A673 (cell line): ENCODE results near the gene KRTAP10-10. TPM values are rescaled to one million over a fixed set of nuclear protein-coding genes. Genes with fewer than 3 reads are reported as not detected.

Experiments
- BruUV-seq: library from RNA; stranded (reverse); fragments of 400-500 nt; replicated peaks from 2 replicates; lab custom pipeline; 2021; lab: Mats Ljungman, UMichigan
- CTCF ChIA-PET: fragments of 300-600 bp; sonication (Branson Sonifier 250); formaldehyde crosslinking; loops from one replicate; lab custom pipeline; 2022; ENCODE audit warnings: antibody characterized with exemption; lab: Charles Lee
- POLR2A ChIA-PET: fragments of 300-600 bp; sonication (Branson Sonifier 250); formaldehyde crosslinking; loops from one replicate; lab custom pipeline; 2022; ENCODE audit warnings: antibody characterized with exemption; ENCODE audit not compliant: low non-redundant PET; lab: Charles Lee
- DNase-seq: peaks from one replicate; pipeline ENCODE4 v3.0.0-alpha.2; 2015; ENCODE audit warnings: low spot score
- H3K27ac ChIP-seq: fragments of 200-600 bp; sonication (generic); 2 replicates; pipeline ENCODE4 v1.5.1; 2016; ENCODE audit warnings: mixed run types, low read depth, mild to moderate bottlenecking, mixed read lengths, antibody characterized with exemption, low read length; ENCODE audit not compliant: poor library complexity, severe bottlenecking
- H3K27me3 ChIP-seq: fragments of 200-600 bp; sonication (generic); replicated peaks from 2 replicates; pipeline ENCODE4 v1.6.1; 2017; ENCODE audit warnings: mixed run types, low read depth, mild to moderate bottlenecking, mixed read lengths, antibody characterized with exemption, low read length; ENCODE audit not compliant: insufficient read depth, poor library complexity
- H3K36me3 ChIP-seq: fragments of 200-600 bp; sonication (generic); 2 replicates; pipeline ENCODE4 v1.6.1; 2016; ENCODE audit warnings: mixed run types, mild to moderate bottlenecking, mixed read lengths, antibody characterized with exemption, low read length; ENCODE audit not compliant: insufficient read depth, poor library complexity, severe bottlenecking
- H3K4me1 ChIP-seq: fragments of 200-600 bp; sonication (generic); 2 replicates; pipeline ENCODE4 v1.6.1; 2017; ENCODE audit warnings: mixed run types, mild to moderate bottlenecking, mixed read lengths, antibody characterized with exemption, low read length; ENCODE audit not compliant: insufficient read depth, poor library complexity, severe bottlenecking
- H3K4me3 ChIP-seq: fragments of 200-600 bp; sonication (generic); 2 replicates; pipeline ENCODE4 v1.5.1; 2016; ENCODE audit warnings: low read depth, mixed run types, mild to moderate bottlenecking, mixed read lengths, low read length; ENCODE audit not compliant: poor library complexity, severe bottlenecking
- H3K9me3 ChIP-seq: fragments of 200-600 bp; sonication (generic); 2 replicates; pipeline ENCODE4 v1.6.1; 2016; ENCODE audit warnings: mixed run types, low read depth, mild to moderate bottlenecking, mixed read lengths, antibody characterized with exemption, low read length; ENCODE audit not compliant: poor library complexity, severe bottlenecking
- EZH2 ChIP-seq: fragments of 200-600 bp; sonication (generic); IDR thresholded peaks from 2 replicates; pipeline ENCODE4 v1.6.1; 2017; ENCODE audit warnings: borderline replicate concordance, low read depth, mild to moderate bottlenecking, mixed read lengths, antibody characterized with exemption, low read length; ENCODE audit not compliant: poor library complexity, severe bottlenecking
- intact Hi-C: fragments of 100-400 bp; cut with micrococcal nuclease; formaldehyde crosslinking; loops from one replicate; pipeline ENCODE4 v1.10.0; 2022; ENCODE audit not compliant: unreplicated experiment
- total RNA-seq: library from RNA; stranded (reverse); gene quantifications from 2 replicates; pipeline ENCODE4 v1.2.3, GENCODE V29; 2021
- TF ChIP-seq, protein P1 (sequence below): fragments of 300-800, 200-600 bp; sonication (generic); conservative IDR thresholded peaks from 2 replicates; pipeline ENCODE4 v1.5.1; 2017; ENCODE audit warnings: low read depth, mild to moderate bottlenecking, antibody characterized with exemption, low read length, moderate library complexity, mixed read lengths

The KRTAP10-10 gene
- total RNA-seq, 1 experiment from 2014 or later, result not detected

DNA sequence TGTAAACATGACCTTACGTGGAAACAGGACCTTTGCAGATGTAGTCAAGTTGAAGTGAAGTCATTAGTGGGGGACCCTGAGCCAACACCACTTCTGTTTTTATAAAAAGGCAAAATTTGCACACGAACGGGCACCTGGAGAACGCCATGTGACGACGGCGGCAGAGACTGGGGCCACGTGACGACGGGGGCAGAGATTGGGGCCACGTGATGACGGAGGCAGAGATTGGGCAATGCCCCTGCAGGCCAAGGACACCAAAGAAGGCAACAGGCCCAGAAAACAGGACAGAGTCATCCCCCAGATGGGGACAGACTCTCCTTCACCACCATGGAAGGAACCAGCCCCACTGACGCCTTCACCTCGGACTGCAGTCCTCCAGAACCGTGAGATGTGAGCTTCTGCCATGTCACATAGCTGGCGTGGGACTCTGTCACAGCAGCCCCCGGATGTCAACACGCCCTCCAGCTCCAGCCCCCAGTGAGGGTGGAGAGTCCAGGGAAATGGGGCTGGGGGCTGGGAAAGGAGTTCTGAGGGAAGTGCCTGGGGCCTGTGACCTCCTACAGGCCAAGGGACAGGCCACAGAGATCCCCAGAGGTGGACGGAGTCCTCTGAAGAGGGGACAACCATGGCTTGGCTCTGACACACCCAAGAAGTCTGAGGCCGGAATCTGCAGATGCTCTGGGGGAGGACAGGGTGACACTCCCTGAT is 13.3 kb downstream of the KRTAP10-10 start:
- H3K9me3 ChIP-seq, result no peaks in the 10 kb centered on the region
- H3K4me3 ChIP-seq, result no peak overlapping the region
- no TSS peak for BruUV-seq
- ChIA-PET POLR2A (interaction anchor here (0.5 kb wide), 1 partner anchor 150 kb away, joined by 3 read pairs; no protein-coding TSS in a partner anchor), CTCF (no interaction called here)
- no peak for DNase-seq
- no peaks in the 10 kb centered on the region for H3K36me3 ChIP-seq
- no peak overlapping the region for H3K27ac ChIP-seq
- no peaks in the 10 kb centered on the region for H3K27me3 ChIP-seq
- no peaks in the 10 kb centered on the region for H3K4me1 ChIP-seq
- intact Hi-C loops, result no loop called here
- TF ChIP-seq, protein P1, sequence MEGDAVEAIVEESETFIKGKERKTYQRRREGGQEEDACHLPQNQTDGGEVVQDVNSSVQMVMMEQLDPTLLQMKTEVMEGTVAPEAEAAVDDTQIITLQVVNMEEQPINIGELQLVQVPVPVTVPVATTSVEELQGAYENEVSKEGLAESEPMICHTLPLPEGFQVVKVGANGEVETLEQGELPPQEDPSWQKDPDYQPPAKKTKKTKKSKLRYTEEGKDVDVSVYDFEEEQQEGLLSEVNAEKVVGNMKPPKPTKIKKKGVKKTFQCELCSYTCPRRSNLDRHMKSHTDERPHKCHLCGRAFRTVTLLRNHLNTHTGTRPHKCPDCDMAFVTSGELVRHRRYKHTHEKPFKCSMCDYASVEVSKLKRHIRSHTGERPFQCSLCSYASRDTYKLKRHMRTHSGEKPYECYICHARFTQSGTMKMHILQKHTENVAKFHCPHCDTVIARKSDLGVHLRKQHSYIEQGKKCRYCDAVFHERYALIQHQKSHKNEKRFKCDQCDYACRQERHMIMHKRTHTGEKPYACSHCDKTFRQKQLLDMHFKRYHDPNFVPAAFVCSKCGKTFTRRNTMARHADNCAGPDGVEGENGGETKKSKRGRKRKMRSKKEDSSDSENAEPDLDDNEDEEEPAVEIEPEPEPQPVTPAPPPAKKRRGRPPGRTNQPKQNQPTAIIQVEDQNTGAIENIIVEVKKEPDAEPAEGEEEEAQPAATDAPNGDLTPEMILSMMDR, result no peak
- TF ChIP-seq EZH2, result no peak

DNA sequence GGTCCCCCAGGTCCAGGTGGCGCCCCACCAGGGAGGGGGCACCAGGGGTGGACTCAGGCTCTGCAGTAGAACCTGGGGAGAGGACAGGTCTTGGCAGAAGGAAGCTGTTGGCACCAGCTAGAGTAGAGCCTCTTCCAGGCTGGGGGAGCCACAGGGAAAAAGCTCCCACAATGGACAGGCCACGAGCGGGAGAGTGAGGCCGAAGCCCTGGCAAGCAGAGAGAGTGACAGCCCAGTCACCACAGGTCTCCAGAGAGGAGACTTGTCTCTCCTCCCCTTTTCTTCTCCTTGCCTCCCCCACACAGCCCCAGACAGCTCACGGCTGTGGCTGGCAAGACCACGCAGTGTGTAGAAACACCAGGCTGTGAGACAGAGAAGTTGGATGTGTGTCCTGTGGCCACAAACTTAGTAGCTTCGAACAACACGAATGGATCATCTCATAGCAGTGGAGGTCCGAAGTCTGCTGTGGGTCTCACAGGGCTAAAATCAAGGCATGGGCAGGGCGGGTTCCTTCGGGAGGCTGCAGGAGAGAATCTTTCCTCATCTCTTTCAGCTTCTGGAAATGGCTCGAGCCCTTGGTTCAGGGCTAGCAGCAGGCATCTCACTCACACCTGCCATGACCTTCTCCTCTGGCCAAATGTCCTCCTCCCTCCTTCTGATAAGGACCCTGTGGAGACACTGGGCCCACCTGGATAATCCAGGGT is 14.0 kb downstream of the KRTAP10-10 start:
- ChIA-PET POLR2A (interaction anchor here (0.5 kb wide), 1 partner anchor 149 kb away, joined by 3 read pairs; no protein-coding TSS in a partner anchor), CTCF (no interaction called here)
- Histone ChIP-seq H3K36me3 (no peaks in the 10 kb centered on the region), H3K9me3 (no peaks in the 10 kb centered on the region), H3K4me3 (no peak overlapping the region), H3K27ac (no peak overlapping the region), H3K27me3 (no peaks in the 10 kb centered on the region), H3K4me1 (no peaks in the 10 kb centered on the region)
- no TSS peak for BruUV-seq
- intact Hi-C loops, result no loop called here
- DNase-seq, result no peak
- no peak for TF ChIP-seq EZH2
- TF ChIP-seq, protein P1, result no peak

DNA sequence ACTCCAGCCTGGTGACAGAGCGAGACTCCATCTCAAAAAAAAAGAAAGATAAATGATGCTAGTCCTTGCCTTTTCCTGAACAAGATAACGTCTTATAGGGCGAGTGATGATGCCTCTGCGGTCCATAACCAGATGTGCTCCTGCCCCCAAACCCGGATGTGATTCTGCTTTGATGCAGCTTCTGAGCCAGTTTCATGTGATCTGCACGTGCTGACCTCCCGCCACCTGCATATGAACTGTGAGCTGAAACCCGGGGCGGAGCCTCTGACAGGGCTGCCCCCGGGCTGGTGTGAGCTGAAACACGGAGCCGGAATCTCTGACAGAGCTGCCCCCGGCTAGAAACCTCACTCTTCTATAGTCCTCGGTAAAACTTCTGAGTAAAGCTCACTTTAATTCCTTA is 16.0 kb downstream of the KRTAP10-10 start:
- no TSS peak for BruUV-seq
- H3K4me1 ChIP-seq, result no peaks in the 10 kb centered on the region
- no peak overlapping the region for H3K27ac ChIP-seq
- H3K9me3 ChIP-seq, result no peaks in the 10 kb centered on the region
- no peak overlapping the region for H3K4me3 ChIP-seq
- no peak for DNase-seq
- intact Hi-C loops, result no loop called here
- ChIA-PET POLR2A (interaction anchor here (0.6 kb wide), 1 partner anchor 140 kb away, joined by 4 read pairs; no protein-coding TSS in a partner anchor), CTCF (no interaction called here)
- TF ChIP-seq, protein P1, result no peak
- TF ChIP-seq EZH2, result no peak
- H3K27me3 ChIP-seq, result no peaks in the 10 kb centered on the region
- H3K36me3 ChIP-seq, result no peaks in the 10 kb centered on the region
